ENCODE measurements around the gene HTR2A.

Gene HTR2A

DNA sequence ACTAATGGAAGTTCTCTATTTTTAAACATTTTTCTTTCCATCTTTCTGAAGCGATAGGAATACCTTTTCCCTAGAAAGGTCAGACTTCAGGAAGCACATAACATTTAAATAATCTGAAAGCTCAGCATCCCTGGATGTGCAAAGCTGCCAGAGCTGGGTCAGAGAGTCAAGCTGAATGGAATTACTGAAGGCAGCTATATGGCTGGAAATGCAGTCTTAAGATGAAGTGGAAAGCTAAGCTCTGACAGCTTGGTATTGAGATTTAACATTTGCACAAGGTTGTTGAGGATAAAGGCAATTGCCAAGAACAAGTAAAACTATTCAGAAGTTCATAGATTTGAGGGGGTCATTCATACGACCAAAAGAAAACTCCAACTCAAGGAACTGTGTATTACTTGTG lies 28.8 kb downstream of the HTR2A start:
- no peak for DNase-seq

DNA sequence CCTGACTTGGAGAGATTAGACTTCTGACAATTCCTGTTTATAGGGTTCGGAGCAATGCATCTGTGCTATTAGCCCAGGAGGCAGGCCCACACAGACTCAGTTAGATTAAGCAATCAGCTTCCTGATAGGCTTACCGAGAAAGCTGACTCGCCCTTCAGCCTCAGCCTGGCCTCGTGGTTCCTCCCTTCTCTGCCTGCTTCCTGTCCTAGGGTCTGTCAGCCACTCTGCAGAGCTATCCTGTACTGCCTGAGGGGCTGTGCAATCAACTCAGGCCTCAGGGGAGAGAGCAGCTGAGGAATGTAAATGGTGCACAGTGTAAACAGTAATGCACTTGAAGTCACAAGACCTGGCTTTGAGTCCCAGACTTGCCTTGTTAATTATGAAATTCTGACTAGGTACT lies 30.7 kb downstream of the HTR2A start:
- DNase-seq, result peak; percentile 82 to 85

DNA sequence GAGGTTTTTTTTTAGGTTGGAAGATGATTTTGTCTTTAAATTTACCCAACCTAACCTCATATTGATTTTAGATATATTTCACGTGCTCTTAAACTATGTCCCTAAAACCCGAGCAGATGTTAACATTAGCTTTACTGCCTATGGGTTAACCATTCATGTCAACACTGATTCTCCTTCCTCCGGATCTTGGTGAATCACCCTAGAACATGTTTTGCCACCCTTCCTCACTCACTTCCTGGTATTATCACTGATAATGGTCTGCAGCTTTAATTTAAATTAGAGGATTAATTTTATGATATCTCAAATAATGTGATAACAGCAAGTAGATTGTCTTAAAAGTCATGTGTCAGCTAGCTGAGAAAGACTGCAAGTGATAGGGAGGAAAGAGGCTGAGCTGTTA lies 31.9 kb downstream of the HTR2A start:
- peak; percentile 41 to 60 for DNase-seq

DNA sequence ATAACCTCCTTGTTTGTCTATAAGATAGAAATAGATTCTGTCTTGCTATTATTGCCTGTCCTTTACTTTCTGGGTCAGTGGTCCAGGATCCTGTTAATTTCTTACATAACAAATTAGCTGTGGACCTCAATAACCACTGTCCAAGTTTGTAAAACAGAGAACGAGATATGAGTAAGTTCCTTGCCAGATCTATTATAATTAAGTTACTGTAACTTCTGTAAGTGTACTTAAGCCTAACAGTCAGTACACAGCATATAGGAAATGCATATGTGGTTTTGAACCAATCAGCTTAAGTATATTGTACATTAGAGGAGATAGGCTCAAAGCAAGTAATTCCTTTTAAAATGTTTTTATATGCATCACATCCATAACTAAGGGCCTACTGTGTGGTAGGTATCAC lies 34.9 kb downstream of the HTR2A start:
- no peak for DNase-seq

GRCh38 chr13:46860722-46861121 lies 36.1 kb downstream of the HTR2A start:
- DNase-seq, result no peak

- DNase-seq, result no peak
Measured at GRCh38 chr13:46858776-46859175, 38.1 kb downstream of the HTR2A start.

DNA sequence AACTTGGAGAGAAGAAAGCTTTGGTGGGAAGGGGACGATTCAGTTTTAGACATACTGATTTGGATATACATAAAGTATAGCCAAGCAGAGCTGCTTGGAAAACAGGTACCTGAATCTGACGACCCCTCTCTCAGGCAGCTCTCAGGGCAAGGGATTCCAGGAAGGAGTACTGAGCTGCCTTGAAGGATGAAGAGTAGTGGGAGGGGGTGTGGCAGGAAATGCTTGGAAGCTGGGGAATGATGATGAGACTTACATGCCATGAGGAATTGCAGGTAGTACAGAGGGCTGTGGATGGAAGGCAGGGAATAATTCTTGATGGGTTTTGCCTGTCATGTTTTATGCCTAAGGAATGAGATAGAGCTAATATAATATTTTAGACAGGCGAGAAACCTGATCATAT lies 38.7 kb downstream of the HTR2A start:
- no peak for DNase-seq

- DNase-seq, result no peak
Measured at GRCh38 chr13:46855664-46856063, 41.2 kb downstream of the HTR2A start.

- peak; percentile 82 to 88 for DNase-seq
Measured at GRCh38 chr13:46855166-46855565, 41.7 kb downstream of the HTR2A start.

- DNase-seq, result no peak
Measured at GRCh38 chr13:46852168-46852567, 44.7 kb downstream of the HTR2A start.

- peak; percentile 1 to 11 for DNase-seq
Measured at GRCh38 chr13:46850214-46850613, 46.6 kb downstream of the HTR2A start.

DNA sequence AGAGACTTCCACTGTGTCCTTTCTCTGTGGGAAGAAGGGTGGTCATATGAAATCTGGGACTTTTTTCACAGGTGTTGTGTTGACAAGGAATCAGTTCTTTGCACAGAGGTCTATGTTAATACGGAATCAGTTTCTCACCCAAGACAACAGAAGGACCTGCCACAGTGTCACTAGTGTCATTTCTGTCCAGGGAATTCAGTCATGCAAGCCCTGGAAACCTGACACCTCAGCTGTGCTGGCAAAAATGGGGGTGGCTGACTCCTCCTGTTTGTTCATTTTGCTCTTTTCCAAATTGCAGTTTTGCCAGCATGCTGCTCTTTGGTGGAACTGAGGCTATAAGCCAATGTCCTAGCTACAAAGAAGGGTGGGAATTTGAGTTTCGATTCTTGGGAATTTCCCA lies 50.1 kb downstream of the HTR2A start:
- DNase-seq, result no peak

GRCh38 chr13:46845146-46845545 lies 51.7 kb downstream of the HTR2A start:
- DNase-seq, result no peak

GRCh38 chr13:46844431-46844830 lies 52.4 kb downstream of the HTR2A start:
- DNase-seq, result no peak

DNA sequence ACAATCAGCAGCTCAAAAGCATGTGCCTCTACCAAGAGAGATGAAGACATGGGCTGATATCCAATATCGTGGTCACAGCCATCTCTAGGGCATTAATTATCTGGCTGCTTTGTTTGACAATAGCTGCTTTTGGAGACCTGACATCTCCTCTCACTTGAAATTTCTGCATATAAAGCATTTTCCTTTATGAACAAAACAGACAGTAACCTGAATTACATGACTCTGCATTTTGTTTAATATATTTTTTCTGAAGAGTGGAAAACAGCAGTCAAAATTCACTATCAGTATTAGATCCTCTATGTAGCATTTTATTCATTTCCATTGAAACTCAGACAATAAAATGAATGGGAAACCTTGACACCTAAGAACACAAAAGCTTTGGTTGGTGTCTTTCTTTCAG lies 57.5 kb downstream of the HTR2A start:
- DNase-seq, result no peak

DNA sequence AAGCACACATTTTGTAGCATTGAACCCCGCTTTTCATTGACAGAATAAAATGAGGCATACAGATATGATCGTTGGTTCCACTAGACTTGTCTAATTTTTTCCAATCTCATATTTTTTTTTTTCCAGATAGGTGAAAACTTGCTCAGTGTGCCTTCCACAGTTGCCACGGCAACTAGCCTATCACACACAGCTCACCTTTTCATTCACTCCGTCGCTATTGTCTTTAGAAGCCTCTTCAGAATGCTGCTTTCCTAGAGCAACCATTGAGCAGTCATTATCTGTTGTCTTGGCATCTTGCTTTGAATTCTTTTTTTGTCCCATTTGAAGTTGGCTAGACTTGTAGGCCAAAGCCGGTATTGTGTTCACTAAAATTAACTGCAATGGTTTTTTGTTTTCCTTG lies 62.2 kb downstream of the HTR2A start:
- DNase-seq, result no peak

DNA sequence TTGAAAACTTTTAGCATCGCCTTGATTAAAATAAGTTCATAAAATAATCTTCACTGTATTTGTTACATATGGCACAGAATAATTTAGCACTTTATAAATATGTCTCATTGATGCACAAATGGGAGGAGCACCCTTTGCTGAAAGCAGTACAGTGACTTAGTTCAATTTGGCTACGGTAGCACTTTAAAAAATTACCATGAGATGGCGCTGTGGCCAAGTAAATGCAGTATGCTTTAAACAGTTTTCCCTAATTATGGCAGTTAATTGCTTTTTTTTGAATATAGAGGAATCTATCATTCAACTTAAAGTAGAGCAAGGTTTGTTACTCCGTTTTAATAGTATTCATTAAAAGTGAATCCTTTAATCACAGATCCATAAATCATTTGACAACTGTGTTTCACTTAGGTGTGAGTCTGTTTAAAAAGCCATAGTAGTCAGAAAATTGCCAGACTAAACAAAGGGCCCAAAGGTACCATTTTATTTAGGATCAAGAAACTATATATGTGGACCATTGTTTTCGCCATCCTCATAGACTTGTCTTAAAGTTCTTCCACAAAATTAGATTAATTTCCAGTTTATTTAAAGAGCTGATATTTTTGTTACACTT lies 65.2 kb downstream of the HTR2A start:
- DNase-seq, result peak; percentile 72 to 73

- DNase-seq, result no peak
Measured at GRCh38 chr13:46830405-46831005, 66.3 kb downstream of the HTR2A start.

DNA sequence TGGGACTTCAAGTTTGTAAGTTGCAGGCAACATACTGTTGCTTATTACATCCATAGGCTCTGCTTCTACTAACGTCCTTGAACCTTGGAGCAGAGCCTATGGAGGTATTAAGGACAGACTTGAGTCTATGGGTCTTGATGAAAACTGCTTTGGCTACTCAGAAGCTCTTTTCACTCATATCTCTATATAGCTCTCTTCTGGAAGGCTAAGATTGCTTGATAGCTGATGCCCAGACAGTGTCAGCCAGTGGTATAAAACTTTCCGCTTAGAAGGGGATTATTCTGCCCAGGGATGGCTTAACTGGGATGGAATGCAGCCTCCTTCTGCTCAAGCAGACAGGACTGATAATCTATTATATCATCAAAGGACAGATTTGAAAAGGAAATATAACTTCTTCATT lies 74.3 kb downstream of the HTR2A start:
- DNase-seq, result no peak

DNA sequence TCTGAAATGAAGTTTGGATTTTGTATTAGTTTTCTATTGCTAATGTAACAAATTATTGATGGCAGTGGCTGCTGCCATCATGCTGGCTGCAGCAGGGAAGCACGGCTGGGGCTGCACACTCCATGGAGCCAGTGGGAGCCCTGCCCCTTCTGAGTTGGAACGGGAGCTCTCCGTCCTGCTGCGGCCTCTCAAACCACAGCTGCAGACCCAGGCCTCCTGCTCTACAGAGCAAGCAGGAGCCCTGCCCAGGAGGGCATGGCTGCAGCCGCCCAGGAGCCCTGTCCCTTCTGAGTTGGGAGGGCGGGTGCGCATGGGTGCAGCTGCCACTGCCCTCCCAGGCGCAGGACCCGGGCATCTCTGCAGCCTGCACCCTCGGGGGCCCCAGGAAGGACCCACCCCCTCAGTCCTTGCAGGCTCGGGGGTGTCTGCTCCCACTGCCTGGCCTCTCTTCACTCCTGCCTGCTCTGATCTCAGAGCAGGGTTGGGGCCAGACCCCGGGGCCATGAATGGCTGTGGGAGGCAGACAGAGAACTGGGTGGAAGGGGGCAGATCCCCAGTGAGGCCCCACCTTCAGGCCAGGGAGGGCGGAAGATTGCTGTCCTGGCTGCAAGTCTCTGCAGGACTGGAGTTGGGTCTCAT lies 78.9 kb downstream of the HTR2A start:
- no peak for DNase-seq

- DNase-seq, result peak; percentile 27 to 40
Measured at GRCh38 chr13:46817095-46817494, 79.8 kb downstream of the HTR2A start.

DNA sequence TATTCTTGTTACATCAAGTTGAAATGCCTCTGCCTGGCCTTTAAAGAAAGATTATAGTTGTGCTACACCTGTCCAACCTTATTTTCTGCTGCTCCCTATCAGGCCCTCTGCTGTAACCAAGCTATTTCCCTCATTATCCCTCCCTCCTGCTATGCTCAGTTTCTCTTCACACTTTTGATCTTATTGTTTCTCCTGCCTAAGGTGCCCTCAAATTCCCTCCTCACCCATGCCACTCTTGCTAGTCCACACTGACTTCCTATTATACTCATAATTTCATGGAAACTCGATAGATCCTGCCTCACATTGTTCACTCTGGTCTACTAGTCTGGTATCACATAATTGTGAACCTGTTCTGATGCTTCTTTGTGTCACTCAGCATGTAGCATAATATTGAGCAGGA lies 80.5 kb downstream of the HTR2A start:
- no peak for DNase-seq

- no peak for DNase-seq
Measured at GRCh38 chr13:46812301-46812797, 84.5 kb downstream of the HTR2A start.

GRCh38 chr13:46810440-46810839 lies 86.4 kb downstream of the HTR2A start:
- no peak for DNase-seq
